ENCODE measurements around the gene FHIT.

- TF ChIP-seq, protein P1, sequence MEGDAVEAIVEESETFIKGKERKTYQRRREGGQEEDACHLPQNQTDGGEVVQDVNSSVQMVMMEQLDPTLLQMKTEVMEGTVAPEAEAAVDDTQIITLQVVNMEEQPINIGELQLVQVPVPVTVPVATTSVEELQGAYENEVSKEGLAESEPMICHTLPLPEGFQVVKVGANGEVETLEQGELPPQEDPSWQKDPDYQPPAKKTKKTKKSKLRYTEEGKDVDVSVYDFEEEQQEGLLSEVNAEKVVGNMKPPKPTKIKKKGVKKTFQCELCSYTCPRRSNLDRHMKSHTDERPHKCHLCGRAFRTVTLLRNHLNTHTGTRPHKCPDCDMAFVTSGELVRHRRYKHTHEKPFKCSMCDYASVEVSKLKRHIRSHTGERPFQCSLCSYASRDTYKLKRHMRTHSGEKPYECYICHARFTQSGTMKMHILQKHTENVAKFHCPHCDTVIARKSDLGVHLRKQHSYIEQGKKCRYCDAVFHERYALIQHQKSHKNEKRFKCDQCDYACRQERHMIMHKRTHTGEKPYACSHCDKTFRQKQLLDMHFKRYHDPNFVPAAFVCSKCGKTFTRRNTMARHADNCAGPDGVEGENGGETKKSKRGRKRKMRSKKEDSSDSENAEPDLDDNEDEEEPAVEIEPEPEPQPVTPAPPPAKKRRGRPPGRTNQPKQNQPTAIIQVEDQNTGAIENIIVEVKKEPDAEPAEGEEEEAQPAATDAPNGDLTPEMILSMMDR (IDR thresholded peaks at IDR 0.05), result no peak
- TF ChIP-seq POLR2A (IDR thresholded peaks at IDR 0.05), result no peak
- TF ChIP-seq EP300 (IDR thresholded peaks at IDR 0.05), result no peak
Observed at GRCh38 chr3:60575718-60576272, 675.5 kb downstream of the FHIT start.
